Stimulated activated memory B cell treated with anti-CD40 and anti-IgM and Interleukin-4, amounts not matched to agents 10 μg/mL and 1 μg/mL and 100 μg/mL, for 72 hours (primary cell): ENCODE results near the gene PSD4.
A peak's percentile ranks its signal among the peaks of the same experiment; 100 is the strongest.

Source experiments
- ATAC-seq: fragments of 150-1000 bp; cut with Tn5 transposase; 2 replicates; pipeline ENCODE4 v1.10.0; 2021
- H3K27ac Mint-ChIP-seq: one replicate; pipeline ENCODE4 v1.8.0; 2022; ENCODE audit warnings: mild to moderate bottlenecking, mixed read lengths
- H3K27me3 Mint-ChIP-seq: one replicate; pipeline ENCODE4 v1.8.0; 2022; ENCODE audit warnings: mixed read lengths
- H3K36me3 Mint-ChIP-seq: one replicate; pipeline ENCODE4 v1.8.0; 2022; ENCODE audit warnings: mixed read lengths
- H3K4me1 Mint-ChIP-seq: one replicate; pipeline ENCODE4 v1.8.0; 2022; ENCODE audit warnings: mixed read lengths
- H3K4me3 Mint-ChIP-seq: one replicate; pipeline ENCODE4 v1.8.0; 2022; ENCODE audit warnings: mild to moderate bottlenecking, moderate library complexity, mixed read lengths
- H3K9me3 Mint-ChIP-seq: one replicate; pipeline ENCODE4 v1.8.0; 2022; ENCODE audit warnings: mixed read lengths

Gene PSD4

DNA sequence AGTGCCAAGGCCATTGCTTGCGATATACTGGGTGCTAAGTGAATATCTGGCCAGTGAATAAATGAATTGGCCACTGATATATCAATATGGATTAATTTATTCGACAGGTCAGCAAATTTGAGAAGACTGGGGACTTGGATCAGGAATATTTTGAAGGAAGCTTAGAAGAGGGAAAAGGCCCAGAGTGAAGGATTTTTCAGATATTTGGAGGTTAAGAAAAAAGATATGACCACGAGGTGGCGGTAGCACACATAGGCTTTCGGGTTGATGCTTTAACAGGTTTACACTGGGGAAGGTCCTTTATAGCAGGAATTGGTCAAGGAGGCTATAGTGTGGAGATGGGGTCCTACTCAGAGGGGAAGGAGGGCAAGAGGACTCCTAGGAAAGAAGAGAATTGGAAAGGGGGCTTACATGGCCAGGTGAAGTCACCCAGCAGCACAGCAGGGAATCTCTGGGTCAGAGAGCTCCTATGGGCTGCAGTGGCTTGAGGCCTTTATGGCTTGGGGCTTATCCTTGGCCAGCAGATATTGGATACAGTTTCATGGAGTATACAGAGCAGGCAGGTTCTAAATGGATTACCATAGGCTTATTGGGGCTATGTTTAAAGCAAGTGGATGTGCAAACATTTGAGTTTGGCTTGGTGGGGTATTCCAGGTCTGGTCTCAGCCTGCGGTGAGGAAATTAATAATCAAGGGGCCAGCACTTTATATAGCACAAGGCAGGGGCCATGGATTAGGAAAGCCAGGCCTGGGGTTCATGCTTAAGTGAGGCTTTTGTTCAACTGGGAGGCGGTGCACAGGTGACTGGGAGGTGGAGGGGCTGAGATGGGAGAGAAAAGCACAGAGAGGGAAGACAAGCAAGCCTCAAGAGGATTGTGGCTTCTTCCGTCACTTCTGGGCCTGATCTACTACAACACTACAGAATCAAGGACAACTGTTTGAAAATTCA is 36.7 kb upstream of the PSD4 start:
- no peaks in the 10 kb centered on the region for H3K9me3 Mint-ChIP-seq
- no peak overlapping the region for H3K4me3 Mint-ChIP-seq
- ATAC-seq, result no peak
- H3K27ac Mint-ChIP-seq, result no peak overlapping the region
- peaks cover 18% of the 10 kb centered on the region for H3K4me1 Mint-ChIP-seq
- H3K27me3 Mint-ChIP-seq, result no peaks in the 10 kb centered on the region
- H3K36me3 Mint-ChIP-seq, result no peaks in the 10 kb centered on the region

DNA sequence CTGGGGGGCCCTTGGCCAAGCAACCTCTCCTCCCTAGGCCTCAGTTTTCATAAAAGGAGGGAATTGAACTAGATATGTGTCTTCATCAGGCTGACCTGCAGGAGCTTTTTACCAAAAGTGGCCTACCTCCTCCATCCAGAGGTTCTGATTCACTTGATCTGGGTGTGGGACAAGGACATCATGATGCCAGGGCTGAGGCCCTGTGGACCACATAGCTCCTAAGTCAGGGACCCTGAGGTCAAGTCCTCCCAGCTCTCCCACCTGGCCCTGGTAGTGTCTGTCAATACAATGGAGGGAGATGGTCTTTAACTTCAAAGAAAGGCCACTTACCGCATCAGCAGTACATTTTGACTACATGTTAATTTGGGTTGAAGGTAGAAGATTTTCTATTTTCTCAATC is 35.9 kb upstream of the PSD4 start:
- no peak for ATAC-seq
- no peaks in the 10 kb centered on the region for H3K9me3 Mint-ChIP-seq
- H3K27ac Mint-ChIP-seq, result peak overlapping the region; percentile 76
- no peaks in the 10 kb centered on the region for H3K36me3 Mint-ChIP-seq
- no peak overlapping the region for H3K4me3 Mint-ChIP-seq
- no peaks in the 10 kb centered on the region for H3K27me3 Mint-ChIP-seq
- H3K4me1 Mint-ChIP-seq, result peaks cover 18% of the 10 kb centered on the region

GRCh38 chr2:113138428-113139322 is 35.1 kb upstream of the PSD4 start:
- ATAC-seq, result peak; percentile 73
- H3K27me3 Mint-ChIP-seq, result no peaks in the 10 kb centered on the region
- H3K9me3 Mint-ChIP-seq, result no peaks in the 10 kb centered on the region
- peaks cover 18% of the 10 kb centered on the region for H3K4me1 Mint-ChIP-seq
- H3K36me3 Mint-ChIP-seq, result no peaks in the 10 kb centered on the region
- peak overlapping the region; percentile 38 for H3K4me3 Mint-ChIP-seq
- H3K27ac Mint-ChIP-seq, result peak overlapping the region; percentile 76

- no peak for ATAC-seq
- Mint-ChIP-seq H3K27me3 (no peaks in the 10 kb centered on the region), H3K4me1 (peaks cover 18% of the 10 kb centered on the region), H3K9me3 (no peaks in the 10 kb centered on the region), H3K4me3 (no peak overlapping the region), H3K36me3 (no peaks in the 10 kb centered on the region), H3K27ac (no peak overlapping the region)
Observed at GRCh38 chr2:113141451-113141850, 32.3 kb upstream of the PSD4 start.

- Mint-ChIP-seq H3K27me3 (no peaks in the 10 kb centered on the region), H3K36me3 (no peaks in the 10 kb centered on the region), H3K27ac (no peak overlapping the region), H3K4me1 (peaks cover 12% of the 10 kb centered on the region), H3K9me3 (no peaks in the 10 kb centered on the region), H3K4me3 (no peak overlapping the region)
- no peak for ATAC-seq
Observed at GRCh38 chr2:113142290-113142689, 31.5 kb upstream of the PSD4 start.

DNA sequence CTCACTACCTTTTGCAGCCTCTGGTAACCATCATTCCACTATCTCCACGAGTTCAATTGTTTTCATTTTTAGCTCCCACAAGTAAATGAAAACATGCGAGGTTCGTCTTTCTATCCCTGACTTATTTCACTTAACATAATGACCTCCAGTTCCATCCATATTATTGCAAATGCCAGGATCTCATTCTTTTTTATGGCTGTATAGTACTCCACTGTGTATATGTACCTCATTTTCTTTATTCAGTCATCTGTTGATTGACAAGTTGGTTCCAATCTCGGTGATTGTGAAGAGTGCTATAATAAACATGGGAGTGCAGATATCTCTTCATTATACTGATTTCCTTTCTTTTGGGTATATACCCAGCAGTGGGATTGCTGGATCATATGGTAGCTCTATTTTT is 29.5 kb upstream of the PSD4 start:
- Mint-ChIP-seq H3K27me3 (no peaks in the 10 kb centered on the region), H3K36me3 (no peaks in the 10 kb centered on the region), H3K4me1 (peaks cover 8% of the 10 kb centered on the region), H3K4me3 (no peak overlapping the region), H3K27ac (no peak overlapping the region), H3K9me3 (no peaks in the 10 kb centered on the region)
- no peak for ATAC-seq

- Mint-ChIP-seq H3K4me1 (peaks cover 26% of the 10 kb centered on the region), H3K4me3 (no peak overlapping the region), H3K27ac (peak overlapping the region; percentile 73), H3K9me3 (no peaks in the 10 kb centered on the region), H3K27me3 (no peaks in the 10 kb centered on the region), H3K36me3 (no peaks in the 10 kb centered on the region)
- peak; percentile 80 for ATAC-seq
Observed at GRCh38 chr2:113148606-113149552, 24.9 kb upstream of the PSD4 start.

DNA sequence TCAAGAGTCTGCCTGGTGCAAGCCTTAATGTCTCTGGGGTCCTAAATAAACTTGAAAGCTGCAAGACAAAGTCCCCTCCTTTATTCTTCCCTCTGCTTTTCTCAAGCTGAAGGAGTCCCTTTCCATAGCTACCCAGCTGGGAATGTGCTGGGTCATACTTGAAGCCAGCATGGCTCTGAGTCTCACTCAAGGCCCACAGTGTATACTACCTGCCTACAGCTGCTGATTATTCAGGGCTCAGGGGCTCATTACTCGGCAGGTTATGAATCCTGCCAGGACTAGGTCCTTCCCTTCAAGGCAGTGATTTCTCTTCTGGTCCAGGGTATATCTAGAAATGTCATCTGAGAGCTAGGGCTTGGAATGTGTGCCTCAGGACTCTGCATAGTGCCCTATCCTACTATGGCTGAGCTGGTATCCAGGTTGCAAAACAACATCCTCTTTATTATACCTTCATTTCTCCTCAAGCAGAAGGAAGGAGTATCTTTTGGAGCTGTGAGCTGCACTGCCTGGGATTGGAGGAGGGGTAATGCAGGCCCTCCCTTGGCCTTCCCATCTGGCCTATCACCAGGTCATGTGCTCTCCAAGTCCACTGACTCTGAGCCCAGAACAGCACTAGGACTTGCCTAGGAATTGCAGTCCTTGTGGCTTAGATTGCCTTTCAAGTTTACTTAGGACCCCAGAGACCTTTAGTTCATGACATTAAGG is 24.1 kb upstream of the PSD4 start:
- no peaks in the 10 kb centered on the region for H3K9me3 Mint-ChIP-seq
- no peaks in the 10 kb centered on the region for H3K36me3 Mint-ChIP-seq
- no peak overlapping the region for H3K4me3 Mint-ChIP-seq
- H3K27me3 Mint-ChIP-seq, result no peaks in the 10 kb centered on the region
- H3K27ac Mint-ChIP-seq, result peak overlapping the region; percentile 73
- H3K4me1 Mint-ChIP-seq, result peaks cover 26% of the 10 kb centered on the region
- ATAC-seq, result no peak

- Mint-ChIP-seq H3K9me3 (no peaks in the 10 kb centered on the region), H3K27me3 (no peaks in the 10 kb centered on the region), H3K4me3 (no peak overlapping the region), H3K27ac (peak overlapping the region; percentile 73), H3K36me3 (no peaks in the 10 kb centered on the region), H3K4me1 (peaks cover 26% of the 10 kb centered on the region)
- ATAC-seq, result no peak
Observed at GRCh38 chr2:113150258-113150601, 23.5 kb upstream of the PSD4 start.

- Mint-ChIP-seq H3K27me3 (no peaks in the 10 kb centered on the region), H3K4me3 (no peak overlapping the region), H3K27ac (no peak overlapping the region)
Observed at GRCh38 chr2:113155331-113155730, 18.4 kb upstream of the PSD4 start.

DNA sequence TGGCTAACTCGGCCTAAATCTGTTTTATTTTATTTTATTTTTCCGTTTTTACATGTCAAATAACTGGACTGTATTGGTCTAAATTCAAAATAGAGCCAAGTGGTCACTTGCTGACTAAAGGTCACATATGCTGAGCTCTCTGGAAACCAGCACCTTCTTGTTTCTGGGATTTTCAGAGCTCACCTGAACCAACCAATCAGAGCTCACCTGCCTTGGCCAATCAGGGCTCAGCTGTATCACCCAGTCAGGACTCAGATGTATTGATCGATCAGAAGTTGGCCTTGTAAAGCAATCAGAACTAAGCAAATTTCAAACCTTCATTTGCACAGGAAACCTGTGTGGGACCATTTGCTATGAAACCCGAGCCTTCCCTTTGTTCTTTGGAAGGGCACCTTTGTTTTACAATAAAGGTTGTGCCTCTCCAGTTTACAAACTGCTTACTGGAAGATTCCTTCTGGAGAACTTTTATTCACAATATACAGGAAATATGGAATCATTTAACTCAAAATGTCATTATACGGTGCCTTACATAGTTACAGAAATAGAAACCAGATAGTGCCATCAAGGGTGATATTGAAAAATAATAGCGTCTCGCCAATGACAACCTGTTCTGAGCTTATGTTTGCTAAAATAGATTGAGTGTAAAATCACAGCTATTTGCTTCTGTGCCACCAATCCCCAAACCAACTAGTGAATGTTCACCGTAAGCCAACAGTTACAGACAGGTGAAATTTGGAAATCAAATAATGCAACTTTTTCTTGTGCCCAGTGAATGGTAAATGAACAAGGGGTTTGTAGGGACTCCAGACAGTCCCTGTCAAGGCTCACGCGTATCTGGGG is 17.3 kb upstream of the PSD4 start:
- peak overlapping the region; percentile 74 for H3K27ac Mint-ChIP-seq
- H3K36me3 Mint-ChIP-seq, result no peaks in the 10 kb centered on the region
- no peaks in the 10 kb centered on the region for H3K27me3 Mint-ChIP-seq
- no peaks in the 10 kb centered on the region for H3K9me3 Mint-ChIP-seq
- H3K4me3 Mint-ChIP-seq, result peak overlapping the region; percentile 53
- ATAC-seq, result no peak
- peaks cover 17% of the 10 kb centered on the region for H3K4me1 Mint-ChIP-seq

More at GRCh38 chr2:113155331-113155730, 18.4 kb upstream of the PSD4 start:
- ATAC-seq, result no peak
- no peaks in the 10 kb centered on the region for H3K36me3 Mint-ChIP-seq
- peaks cover 19% of the 10 kb centered on the region for H3K4me1 Mint-ChIP-seq
- no peaks in the 10 kb centered on the region for H3K9me3 Mint-ChIP-seq

DNA sequence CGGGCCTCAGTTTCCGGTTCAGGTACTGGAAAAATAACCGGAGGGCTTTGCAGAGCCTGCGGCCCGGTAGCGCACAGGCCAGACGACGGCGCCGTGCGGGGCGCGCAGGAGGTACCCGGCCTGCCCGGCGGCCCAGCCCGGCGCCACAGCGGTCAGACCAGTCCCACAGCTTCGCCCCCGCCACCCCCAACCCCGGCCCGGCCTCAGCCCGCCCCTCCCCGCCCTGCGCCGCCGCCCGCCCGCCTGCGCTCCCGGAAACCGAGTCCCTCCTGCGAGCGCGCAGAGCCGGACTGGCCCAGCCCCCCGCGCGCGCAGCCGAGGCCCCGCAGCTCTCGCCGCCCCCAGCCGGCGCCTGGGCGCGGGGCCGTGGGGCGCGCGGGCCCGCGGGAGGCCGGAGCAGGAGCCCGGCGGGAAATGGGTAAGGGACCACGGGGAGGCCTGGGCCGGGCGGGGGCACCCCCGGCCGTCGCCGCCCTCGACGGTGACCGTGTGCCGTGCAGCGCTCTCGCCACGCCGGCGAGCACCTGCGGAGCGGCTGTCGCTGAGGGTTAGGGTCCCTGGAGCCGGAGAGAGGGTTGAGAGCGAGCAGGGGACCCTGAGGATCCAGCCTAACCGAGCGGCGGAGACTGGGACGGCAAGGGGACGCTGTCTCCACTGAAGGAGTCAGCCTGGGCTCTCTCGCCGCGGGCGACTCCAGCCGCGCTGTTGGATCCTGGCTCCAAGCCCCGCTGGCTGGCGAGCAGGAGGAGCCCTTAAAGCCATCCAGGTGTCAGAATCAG is 16.5 kb upstream of the PSD4 start:
- peak; percentile 88 for ATAC-seq
- Mint-ChIP-seq H3K4me1 (peaks cover 11% of the 10 kb centered on the region), H3K27me3 (no peaks in the 10 kb centered on the region), H3K9me3 (no peaks in the 10 kb centered on the region), H3K36me3 (no peaks in the 10 kb centered on the region), H3K27ac (peak overlapping the region; percentile 74), H3K4me3 (peak overlapping the region; percentile 79)
